Effector memory CD4-positive, alpha-beta T cell (primary cell): ENCODE data around the gene OST4.

Source experiments
- DNase-seq, 3 donors: peaks; one replicate each; pipeline ENCODE4 v3.0.0-alpha.2; 2020
- H3K27ac ChIP-seq: 2 replicates; pipeline ENCODE4 v1.7.0; 2013; ENCODE audit warnings: mild to moderate bottlenecking, low read length, moderate library complexity; ENCODE audit not compliant: insufficient read depth, poor library complexity, severe bottlenecking
- H3K27me3 ChIP-seq: replicated peaks from 2 replicates; pipeline ENCODE4 v1.7.0; 2013; ENCODE audit warnings: mild to moderate bottlenecking, low read length; ENCODE audit not compliant: insufficient read depth, control insufficient read depth, poor library complexity, severe bottlenecking
- H3K36me3 ChIP-seq: 2 replicates; pipeline ENCODE4 v1.7.0; 2013; ENCODE audit warnings: mild to moderate bottlenecking, low read length, moderate library complexity; ENCODE audit not compliant: control insufficient read depth, insufficient read depth
- H3K4me1 ChIP-seq: 2 replicates; pipeline ENCODE4 v1.7.0; 2013; ENCODE audit warnings: low read length, mild to moderate bottlenecking; ENCODE audit not compliant: control insufficient read depth, insufficient read depth, poor library complexity, severe bottlenecking
- H3K4me3 ChIP-seq: 2 replicates; pipeline ENCODE4 v1.7.0; 2013; ENCODE audit warnings: low read length, low read depth, mild to moderate bottlenecking; ENCODE audit not compliant: insufficient read depth, poor library complexity, severe bottlenecking
- H3K9me3 ChIP-seq: 2 replicates; pipeline ENCODE4 v1.7.0; 2013; ENCODE audit warnings: mild to moderate bottlenecking, low read length, moderate library complexity; ENCODE audit not compliant: control insufficient read depth

OST4 gene

GRCh38 chr2:27085673-27086089 lies 14.2 kb upstream of the OST4 start:
- peak overlapping the region; percentile 71 for H3K4me3 ChIP-seq
- no peaks in the 10 kb centered on the region for H3K27me3 ChIP-seq
- H3K9me3 ChIP-seq = no peaks in the 10 kb centered on the region
- DNase-seq = peak in 1 of 3 donors; percentile 4
- H3K4me1 ChIP-seq = peaks cover 32% of the 10 kb centered on the region
- H3K27ac ChIP-seq = peak overlapping the region; percentile 85
- no peaks in the 10 kb centered on the region for H3K36me3 ChIP-seq

DNA sequence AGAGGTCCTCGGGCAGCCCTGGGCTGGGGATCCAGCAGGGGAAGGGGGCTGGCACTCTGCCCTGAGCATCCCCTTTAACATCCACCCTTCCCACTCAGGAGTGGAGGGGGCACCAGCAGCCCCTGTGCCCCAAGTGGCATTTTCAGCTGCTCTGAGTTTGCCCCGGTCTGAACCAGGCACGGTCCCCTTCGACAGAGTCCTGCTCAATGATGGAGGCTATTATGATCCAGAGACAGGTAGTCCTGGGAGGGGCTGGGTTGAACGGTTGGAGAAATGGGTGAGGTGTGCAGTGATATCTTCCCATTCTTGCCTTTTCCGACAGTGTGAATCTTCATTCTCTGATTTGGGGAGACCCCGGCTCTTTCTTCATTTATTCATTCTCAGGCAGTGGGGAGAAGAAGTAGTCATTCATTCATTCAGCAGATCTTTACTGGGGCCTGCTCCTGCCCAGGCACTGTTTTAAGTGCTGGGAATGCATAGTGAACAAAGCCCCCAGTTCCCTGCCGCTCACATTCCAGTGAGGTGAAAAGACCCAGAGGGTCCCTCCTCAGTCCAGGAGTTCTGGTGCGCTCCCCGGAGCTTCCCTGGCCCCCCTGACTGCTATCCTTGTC lies 13.7 kb upstream of the OST4 start:
- DNase-seq = no peak
- H3K4me3 ChIP-seq = peak overlapping the region; percentile 71
- no peaks in the 10 kb centered on the region for H3K27me3 ChIP-seq
- H3K27ac ChIP-seq = peak overlapping the region; percentile 85
- H3K36me3 ChIP-seq = no peaks in the 10 kb centered on the region
- no peaks in the 10 kb centered on the region for H3K9me3 ChIP-seq
- H3K4me1 ChIP-seq = peaks cover 33% of the 10 kb centered on the region

- DNase-seq = no peak
- Histone ChIP-seq H3K9me3 (no peaks in the 10 kb centered on the region), H3K4me3 (no peak overlapping the region), H3K27ac (no peak overlapping the region), H3K27me3 (no peaks in the 10 kb centered on the region), H3K4me1 (peaks cover 33% of the 10 kb centered on the region), H3K36me3 (no peaks in the 10 kb centered on the region)
Measured at GRCh38 chr2:27084297-27085061, 13.0 kb upstream of the OST4 start.

DNA sequence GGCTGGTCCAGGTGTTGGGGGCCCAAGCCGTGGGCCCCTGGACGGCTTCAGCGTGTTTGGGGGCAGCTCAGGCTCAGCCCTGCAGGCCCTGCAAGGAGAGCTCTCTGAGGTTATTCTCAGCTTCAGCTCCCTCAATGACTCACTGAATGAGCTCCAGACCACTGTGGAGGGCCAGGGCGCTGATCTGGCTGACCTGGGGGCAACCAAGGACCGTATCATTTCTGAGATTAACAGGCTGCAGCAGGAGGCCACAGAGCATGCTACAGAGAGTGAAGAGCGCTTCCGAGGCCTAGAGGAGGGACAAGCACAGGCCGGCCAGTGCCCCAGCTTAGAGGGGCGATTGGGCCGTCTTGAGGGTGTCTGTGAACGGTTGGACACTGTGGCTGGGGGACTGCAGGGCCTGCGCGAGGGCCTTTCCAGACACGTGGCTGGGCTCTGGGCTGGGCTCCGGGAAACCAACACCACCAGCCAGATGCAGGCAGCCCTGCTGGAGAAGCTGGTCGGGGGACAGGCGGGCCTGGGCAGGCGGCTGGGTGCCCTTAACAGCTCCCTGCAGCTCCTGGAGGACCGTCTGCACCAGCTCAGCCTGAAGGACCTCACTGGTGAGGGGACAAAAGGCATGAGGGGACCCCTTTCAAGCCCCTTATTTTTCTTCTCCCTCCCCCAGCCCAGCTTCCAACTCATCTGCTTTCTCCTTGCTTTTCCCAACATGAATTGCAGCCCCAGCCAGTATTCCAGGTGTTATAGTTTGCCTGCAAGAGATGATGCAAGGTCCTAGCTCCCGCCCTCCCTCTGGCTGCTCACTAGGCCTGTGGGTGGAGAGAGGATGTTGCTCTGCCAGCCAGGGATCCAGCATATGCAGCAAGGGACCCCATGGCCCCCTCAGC lies 12.2 kb upstream of the OST4 start:
- Histone ChIP-seq H3K4me3 (no peak overlapping the region), H3K27me3 (no peaks in the 10 kb centered on the region), H3K27ac (no peak overlapping the region), H3K4me1 (peaks cover 33% of the 10 kb centered on the region), H3K36me3 (no peaks in the 10 kb centered on the region), H3K9me3 (no peaks in the 10 kb centered on the region)
- no peak for DNase-seq

- H3K27ac ChIP-seq = no peak overlapping the region
- peaks cover 33% of the 10 kb centered on the region for H3K4me1 ChIP-seq
- H3K27me3 ChIP-seq = no peaks in the 10 kb centered on the region
- no peaks in the 10 kb centered on the region for H3K36me3 ChIP-seq
- no peak for DNase-seq
- H3K9me3 ChIP-seq = no peaks in the 10 kb centered on the region
- H3K4me3 ChIP-seq = no peak overlapping the region
Measured at GRCh38 chr2:27082773-27083409, 11.4 kb upstream of the OST4 start.

GRCh38 chr2:27081984-27082772 lies 10.7 kb upstream of the OST4 start:
- H3K27me3 ChIP-seq = no peaks in the 10 kb centered on the region
- peak overlapping the region; percentile 63 for H3K27ac ChIP-seq
- no peak for DNase-seq
- H3K36me3 ChIP-seq = no peaks in the 10 kb centered on the region
- H3K9me3 ChIP-seq = no peaks in the 10 kb centered on the region
- peak overlapping the region; percentile 19 for H3K4me3 ChIP-seq
- H3K4me1 ChIP-seq = peaks cover 30% of the 10 kb centered on the region

DNA sequence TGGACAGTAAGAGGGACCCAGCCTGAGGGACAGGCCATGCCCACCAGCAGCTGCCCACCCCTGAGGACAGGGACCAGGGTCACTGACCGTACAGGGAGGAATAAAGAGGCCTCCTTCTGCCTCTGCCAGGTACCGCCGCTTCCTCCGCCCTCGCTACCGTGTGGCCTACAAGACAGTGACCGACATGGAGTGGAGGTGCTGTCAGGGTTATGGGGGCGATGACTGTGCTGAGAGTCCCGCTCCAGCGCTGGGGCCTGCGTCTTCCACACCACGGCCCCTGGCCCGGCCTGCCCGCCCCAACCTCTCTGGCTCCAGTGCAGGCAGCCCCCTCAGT lies 9.1 kb upstream of the OST4 start:
- Histone ChIP-seq H3K27me3 (no peaks in the 10 kb centered on the region), H3K27ac (peak overlapping the region; percentile 63), H3K4me3 (no peak overlapping the region), H3K36me3 (no peaks in the 10 kb centered on the region), H3K4me1 (peaks cover 18% of the 10 kb centered on the region), H3K9me3 (no peaks in the 10 kb centered on the region)
- no peak for DNase-seq

DNA sequence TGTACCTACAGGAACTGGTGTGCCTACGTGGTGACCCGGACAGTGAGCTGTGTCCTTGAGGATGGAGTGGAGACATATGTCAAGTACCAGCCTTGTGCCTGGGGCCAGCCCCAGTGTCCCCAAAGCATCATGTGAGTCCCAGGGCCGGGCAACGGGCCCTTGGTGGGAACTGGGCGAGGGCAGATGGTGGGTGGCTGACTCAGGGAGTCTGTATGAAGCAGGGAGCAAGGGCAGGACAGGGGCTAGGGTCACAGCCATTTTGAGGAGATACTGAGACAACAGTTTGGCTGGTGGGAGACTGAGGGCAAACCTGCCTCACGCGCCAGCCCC lies 8.7 kb upstream of the OST4 start:
- Histone ChIP-seq H3K36me3 (no peaks in the 10 kb centered on the region), H3K27ac (no peak overlapping the region), H3K9me3 (no peaks in the 10 kb centered on the region), H3K4me3 (no peak overlapping the region), H3K4me1 (peaks cover 18% of the 10 kb centered on the region), H3K27me3 (no peaks in the 10 kb centered on the region)
- no peak for DNase-seq

- no peaks in the 10 kb centered on the region for H3K36me3 ChIP-seq
- no peak for DNase-seq
- no peak overlapping the region for H3K27ac ChIP-seq
- no peaks in the 10 kb centered on the region for H3K9me3 ChIP-seq
- H3K4me1 ChIP-seq = peaks cover 25% of the 10 kb centered on the region
- H3K4me3 ChIP-seq = no peak overlapping the region
- H3K27me3 ChIP-seq = no peaks in the 10 kb centered on the region
Measured at GRCh38 chr2:27079233-27080139, 8.0 kb upstream of the OST4 start.
